ENCODE data around the gene RPL9. TPM values are rescaled to one million over a fixed set of nuclear protein-coding genes. Genes with fewer than 3 reads are reported as not detected.

RPL9 gene
- total and polyA plus RNA-seq, 2 of the 13 experiments (the other 11 are each of a cell fraction or from before 2014, with no cell fraction given), result 993 to 2,148 TPM

- TF ChIP-seq HNF1A (IDR thresholded peaks at IDR 0.05; ENCODE audit: low read depth) (peak; percentile 67), HNF1A (CRISPR knock-in tag; IDR thresholded peaks at IDR 0.05; ENCODE audit: borderline replicate concordance) (no peak; the same call in 1 of the 2 replicates), CEBPB (IDR thresholded peaks at IDR 0.05; ENCODE audit: borderline replicate concordance, low read depth, low read length) (peak; percentile 90), MTA3 (CRISPR knock-in tag; IDR thresholded peaks at IDR 0.05) (no peak)
Observed at GRCh38 chr4:39429476-39430334, 29.0 kb downstream of the RPL9 start (continued).

GRCh38 chr4:39427520-39428114, 31.1 kb downstream of the RPL9 start:
- ChIA-PET POLR2A (interaction anchor here (0.7 to 8.4 kb wide), 5 partner anchors 12 to 130 kb away, joined by 4 to 121 read pairs (median 5); partner anchors contain the start of genes KLB, LIAS and RPL9), CTCF (ENCODE audit: low intra/inter-chr PET ratio, low total read pairs) (no interaction called here)
- no peak for FAIRE-seq
- no peak overlapping the region for H2AFZ ChIP-seq (ENCODE audit: low read length)
- no peaks in the 10 kb centered on the region for H4K20me1 ChIP-seq (ENCODE audit: insufficient read depth, low read length)
- no TSS peak for BruUV-seq (replicated peaks)
- peaks cover 89% of the 10 kb centered on the region for H3K4me1 ChIP-seq (ENCODE audit: insufficient read depth, low read length)
- TF ChIP-seq TFDP1 (CRISPR knock-in tag; IDR thresholded peaks at IDR 0.05; ENCODE audit: borderline replicate concordance) (no peak), ZNF234 (CRISPR knock-in tag; conservative IDR thresholded peaks at IDR 0.05) (no peak), MAFF (IDR thresholded peaks at IDR 0.05; ENCODE audit: low read depth, low read length) (peak; percentile 96), MEIS1 (CRISPR knock-in tag; IDR thresholded peaks at IDR 0.05; ENCODE audit: borderline replicate concordance) (no peak), ZNF639 (CRISPR knock-in tag; conservative IDR thresholded peaks at IDR 0.05) (no peak), MAFK (conservative IDR thresholded peaks at IDR 0.05 in 1 of 2, IDR thresholded peaks at IDR 0.05 in 1 of 2; ENCODE audit: low read length in 2 of 2) (peak; percentile 97), STAT5B (CRISPR knock-in tag; IDR thresholded peaks at IDR 0.05) (no peak), MAF1 (CRISPR knock-in tag; IDR thresholded peaks at IDR 0.05; ENCODE audit: borderline replicate concordance) (no peak), FOSL2 (CRISPR knock-in tag; IDR thresholded peaks at IDR 0.05) (0 out of 2 replicates have a peak, but pooled peaks have one; percentile 9)
- H3K4me2 ChIP-seq (ENCODE audit: low read depth, low read length), result peak overlapping the region; percentile 3; the same call in 1 of the 2 replicates
- in situ Hi-C loops (cut with HindIII; ENCODE audit: extremely low pct_ligation_motif_present, low pct_unique_long_range_greater_than_20kb) (no loop called here), intact Hi-C loops (cut with micrococcal nuclease; ENCODE audit: unreplicated experiment) (no loop called here)
- peak overlapping the region; percentile 52 for H3K27ac ChIP-seq (ENCODE audit: extremely low read length, insufficient read depth, low read length)
- H3K79me2 ChIP-seq (ENCODE audit: insufficient read depth, low read length), result peaks cover 68% of the 10 kb centered on the region
- H3K27me3 ChIP-seq (ENCODE audit: control insufficient read depth in 1 of 2, insufficient read depth in 2 of 2, low read length in 2 of 2), result no peaks in the 10 kb centered on the region
- DNase-seq (ENCODE audit: low spot score), result no peak
- no peak overlapping the region for H3K9ac ChIP-seq (ENCODE audit: insufficient read depth, low read depth, low read length)
- H3K36me3 ChIP-seq (replicated peaks in 1 of 2; ENCODE audit: control insufficient read depth in 1 of 2, insufficient read depth in 2 of 2, low read length in 2 of 2), result peaks cover 1 to 14% of the 10 kb centered on the region in 2 experiments; a peak in 3 of 5 replicates
- H3K4me3 ChIP-seq (replicated peaks in 1 of 3; ENCODE audit: insufficient read depth in 1 of 3, low read depth in 2 of 3, low read length in 3 of 3), result no peak overlapping the region; a peak in 1 of 6 replicates
- 66% methylated on average over 10 of the region's 10 CpGs for WGBS (ENCODE audit: low lambda C conversion rate)
- no peak for ATAC-seq
- no peaks in the 10 kb centered on the region for H3K9me3 ChIP-seq (ENCODE audit: low read length)

Measured in HepG2 (cell line).